IMR-90 (cell line): ENCODE measurements around the gene ZNF346. TPM values are rescaled to one million over a fixed set of nuclear protein-coding genes. Genes with fewer than 3 reads are reported as not detected.

Experiments
- ATAC-seq: fragments of 200-7000 bp; cut with Tn5 transposase; 2 replicates; pipeline ENCODE4 v1.9.1; 2020; ENCODE audit warnings: low read depth, mild to moderate bottlenecking, moderate library complexity
- BruUV-seq: library from RNA; stranded (reverse); fragments of 400-500 nt; replicated peaks from 2 replicates; lab custom pipeline; 2021; lab: Mats Ljungman, UMichigan
- CTCF ChIA-PET: fragments of 300-600 bp; formaldehyde crosslinking; extraction: SDS; loops from one replicate; lab custom pipeline; 2021; ENCODE audit warnings: antibody characterized with exemption; lab: Yijun Ruan, JAX
- POLR2A ChIA-PET: fragments of 300-600 bp; sonication (Branson Sonifier 250); formaldehyde crosslinking; loops from one replicate; lab custom pipeline; 2022; ENCODE audit warnings: antibody characterized with exemption; ENCODE audit not compliant: unreplicated experiment; lab: Charles Lee
- DNase-seq: peaks from one replicate; pipeline ENCODE4 v3.0.0; 2013
- H2AFZ ChIP-seq: replicated peaks from 2 replicates; pipeline ENCODE3; 2013; ENCODE audit warnings: low read length, mild to moderate bottlenecking; ENCODE audit not compliant: poor library complexity
- H2AK5ac ChIP-seq: 2 replicates; pipeline ENCODE4 v1.6.1; 2013; ENCODE audit warnings: low read depth, low read length, inconsistent platforms
- H2AK9ac ChIP-seq: replicated peaks from 2 replicates; pipeline ENCODE3; 2013; ENCODE audit warnings: mild to moderate bottlenecking, low read depth, low read length, moderate library complexity; ENCODE audit not compliant: poor library complexity
- H2BK120ac ChIP-seq: 2 replicates; pipeline ENCODE4 v1.6.1; 2013; ENCODE audit warnings: low read depth, low read length, inconsistent platforms
- H2BK15ac ChIP-seq: 3 replicates; pipeline ENCODE4 v1.6.1; 2013; ENCODE audit warnings: low read depth, low read length, inconsistent platforms
- H2BK20ac ChIP-seq: 2 replicates; pipeline ENCODE4 v1.6.1; 2013; ENCODE audit warnings: low read depth, mild to moderate bottlenecking, inconsistent platforms, low read length, moderate library complexity
- H2BK5ac ChIP-seq: 2 replicates; pipeline ENCODE4 v1.6.1; 2013; ENCODE audit warnings: mild to moderate bottlenecking, low read depth, low read length, inconsistent platforms; ENCODE audit not compliant: poor library complexity, severe bottlenecking
- H3K14ac ChIP-seq: replicated peaks from 2 replicates; pipeline ENCODE4 v1.6.1; 2013; ENCODE audit warnings: low read depth, low read length, inconsistent platforms
- H3K18ac ChIP-seq: 2 replicates; pipeline ENCODE4 v1.6.1; 2013; ENCODE audit warnings: low read depth, low read length, control low read depth
- H3K23ac ChIP-seq: 2 replicates; pipeline ENCODE4 v1.6.1; 2013; ENCODE audit warnings: low read depth, low read length, inconsistent platforms
- H3K27ac ChIP-seq: 2 replicates; pipeline ENCODE4 v1.5.1; 2013; ENCODE audit warnings: mild to moderate bottlenecking, control low read depth, low read length; ENCODE audit not compliant: insufficient read depth
- H3K27me3 ChIP-seq: 2 replicates; pipeline ENCODE4 v1.6.1; 2013; ENCODE audit warnings: low read length; ENCODE audit not compliant: control insufficient read depth, insufficient read depth
- H3K36me3 ChIP-seq: 2 replicates; pipeline ENCODE4 v1.6.1; 2013; ENCODE audit warnings: low read length, mixed read lengths; ENCODE audit not compliant: control insufficient read depth, insufficient read depth
- H3K4ac ChIP-seq: 2 replicates; pipeline ENCODE4 v1.6.1; 2013; ENCODE audit warnings: low read depth, low read length, inconsistent platforms
- H3K4me1 ChIP-seq: 2 replicates; pipeline ENCODE4 v1.6.1; 2013; ENCODE audit warnings: low read length, mixed read lengths; ENCODE audit not compliant: control insufficient read depth, insufficient read depth
- H3K4me2 ChIP-seq: 2 replicates; pipeline ENCODE4 v1.6.1; 2013; ENCODE audit warnings: low read depth, mild to moderate bottlenecking, control low read depth, low read length, moderate library complexity
- H3K4me3 ChIP-seq: 2 replicates; pipeline ENCODE4 v1.5.1; 2013; ENCODE audit warnings: low read depth, mild to moderate bottlenecking, control low read depth, low read length, moderate library complexity; ENCODE audit not compliant: insufficient read depth
- H3K56ac ChIP-seq: 2 replicates; pipeline ENCODE4 v1.6.1; 2013; ENCODE audit warnings: low read length, inconsistent platforms; ENCODE audit not compliant: insufficient read depth; ENCODE audit errors: extremely low read depth
- H3K79me1 ChIP-seq, 2 experiments: 2 replicates each; pipeline ENCODE4 v1.6.1; 2013; ENCODE audit warnings: low read length in 2 of 2, inconsistent platforms in 1 of 2, low read depth in 1 of 2
- H3K9ac ChIP-seq: 2 replicates; pipeline ENCODE4 v1.6.1; 2013; ENCODE audit warnings: low read depth, low read length, control low read depth
- H3K9me1 ChIP-seq: 2 replicates; pipeline ENCODE4 v1.6.1; 2013; ENCODE audit warnings: low read length, inconsistent platforms; ENCODE audit not compliant: insufficient read depth
- H3K9me3 ChIP-seq: 2 replicates; pipeline ENCODE4 v1.6.1; 2013; ENCODE audit warnings: low read length; ENCODE audit not compliant: control insufficient read depth, insufficient read depth
- H4K20me1 ChIP-seq: 2 replicates; pipeline ENCODE4 v1.6.1; 2013; ENCODE audit warnings: low read length, inconsistent platforms; ENCODE audit not compliant: insufficient read depth
- H4K5ac ChIP-seq: 2 replicates; pipeline ENCODE4 v1.6.1; 2013; ENCODE audit warnings: mild to moderate bottlenecking, low read depth, low read length, control low read depth
- H4K8ac ChIP-seq, 2 experiments: 2 replicates each; pipeline ENCODE4 v1.6.1; 2013; ENCODE audit warnings: low read depth in 2 of 2, low read length in 2 of 2, control low read depth in 1 of 2, inconsistent platforms in 1 of 2
- H4K91ac ChIP-seq: 2 replicates; pipeline ENCODE4 v1.6.1; 2013; ENCODE audit warnings: low read depth, low read length, inconsistent platforms; ENCODE audit not compliant: insufficient read depth
- CEBPB ChIP-seq: IDR thresholded peaks from 2 replicates; pipeline ENCODE4 v1.6.1; 2012; ENCODE audit warnings: low read depth, low read length, improper control_type of control experiment
- CHD1 ChIP-seq: IDR thresholded peaks from 2 replicates; pipeline ENCODE4 v1.6.1; 2012; ENCODE audit warnings: low read depth, low read length, improper control_type of control experiment
- CTCF ChIP-seq: conservative IDR thresholded peaks from 2 replicates; pipeline ENCODE4 v1.5.1; 2012; ENCODE audit warnings: mild to moderate bottlenecking, low read depth, low read length, improper control_type of control experiment
- ELK1 ChIP-seq: fragments of 150-350 bp; IDR thresholded peaks from 2 replicates; pipeline ENCODE4 v1.6.1; 2016; ENCODE audit warnings: low read depth, mild to moderate bottlenecking, low read length, moderate library complexity, borderline replicate concordance
- FOS ChIP-seq: fragments of 150-350 bp; IDR thresholded peaks from 2 replicates; pipeline ENCODE4 v1.6.1; 2016; ENCODE audit warnings: low read depth, low read length
- MAFK ChIP-seq: IDR thresholded peaks from 2 replicates; pipeline ENCODE4 v1.6.1; 2012; ENCODE audit warnings: low read depth, low read length, improper control_type of control experiment
- MAZ ChIP-seq: IDR thresholded peaks from 2 replicates; pipeline ENCODE4 v1.6.1; 2012; ENCODE audit warnings: low read depth, mild to moderate bottlenecking, low read length, improper control_type of control experiment, moderate library complexity, borderline replicate concordance
- MXI1 ChIP-seq: IDR thresholded peaks from 2 replicates; pipeline ENCODE4 v1.6.1; 2012; ENCODE audit warnings: low read depth, mild to moderate bottlenecking, low read length, moderate library complexity, borderline replicate concordance
- NFE2L2 ChIP-seq: fragments of 150-350 bp; IDR thresholded peaks from 2 replicates; pipeline ENCODE4 v1.6.1; 2016; ENCODE audit warnings: low read depth, mild to moderate bottlenecking, low read length
- POLR2A ChIP-seq: IDR thresholded peaks from 2 replicates; pipeline ENCODE4 v1.6.1; 2012; ENCODE audit warnings: mild to moderate bottlenecking, low read depth, low read length
- RAD21 ChIP-seq: IDR thresholded peaks from 2 replicates; pipeline ENCODE4 v1.6.1; 2012; ENCODE audit warnings: low read length, improper control_type of control experiment
- RCOR1 ChIP-seq: IDR thresholded peaks from 2 replicates; pipeline ENCODE4 v1.6.1; 2012; ENCODE audit warnings: mild to moderate bottlenecking, low read length, improper control_type of control experiment; ENCODE audit not compliant: insufficient replicate concordance
- RFX5 ChIP-seq: IDR thresholded peaks from 2 replicates; pipeline ENCODE4 v1.8.0; 2012; ENCODE audit warnings: low read depth, mild to moderate bottlenecking, low read length, moderate library complexity
- SMC3 ChIP-seq: fragments of 150-350 bp; IDR thresholded peaks from 2 replicates; pipeline ENCODE4 v1.6.1; 2016; ENCODE audit warnings: low read depth, mild to moderate bottlenecking, antibody characterized with exemption, low read length, moderate library complexity
- USF2 ChIP-seq: fragments of 150-350 bp; IDR thresholded peaks from 2 replicates; pipeline ENCODE4 v1.6.1; 2017; ENCODE audit warnings: mild to moderate bottlenecking, antibody characterized with exemption, low read length, low read depth
- WGBS, 2 experiments: methylation state at CpG; one replicate each; pipeline versions ENCODE4 v1.1.5 to v1.1.7; 2013; ENCODE audit warnings: missing lambda C conversion rate in 2 of 2; ENCODE audit not compliant: insufficient read length in 1 of 2; ENCODE audit errors: extremely low coverage in 2 of 2; 5-methylcytosine and 5-hydroxymethylcytosine counted together
- dilution Hi-C: fragments of 300-500 bp; cut with HindIII; formaldehyde crosslinking; loops from one replicate; pipeline ENCODE4 v1.14.3; 2018; ENCODE audit warnings: low sequenced_read_pairs; ENCODE audit not compliant: unreplicated experiment
- in situ Hi-C: fragments of 300-500 bp; cut with MboI; formaldehyde crosslinking; loops from 3 replicates; pipeline ENCODE4 v1.14.3; 2019; ENCODE audit warnings: low sequenced_read_pairs, inconsistent platforms, mixed read lengths
- intact Hi-C: fragments of 100-400 bp; cut with micrococcal nuclease; formaldehyde crosslinking; loops from 2 replicates; pipeline ENCODE4 v1.10.0; 2022
- polyA plus RNA-seq, 3 experiments: library from polyadenylated mRNA; depleted of rRNA; stranded (reverse); fragments of >200 nt; gene quantifications; 2 replicates each; pipeline ENCODE4 v1.2.3, GENCODE V29; 2012; ENCODE audit warnings: low replicate concordance in 1 of 3
- total RNA-seq: library from RNA; depleted of rRNA; stranded (reverse); fragments of >200 nt; gene quantifications from 2 replicates; pipeline ENCODE4 v1.2.3, GENCODE V29; 2012

The ZNF346 gene
- total and polyA plus RNA-seq, 2 of the 4 experiments (the other 2 are of a cell fraction): 15.1 to 17.0 TPM

GRCh38 chr5:177122566-177122965 is 100.1 kb downstream of the ZNF346 start:
- Histone ChIP-seq H2AK5ac (no peak overlapping the region), H3K36me3 (no peaks in the 10 kb centered on the region), H3K4ac (no peak overlapping the region), H3K18ac (no peak overlapping the region), H3K27me3 (no peaks in the 10 kb centered on the region), H2BK15ac (no peak overlapping the region), H3K4me3 (no peak overlapping the region), H4K8ac (no peak overlapping the region), H4K91ac (no peak overlapping the region), H2BK5ac (no peak overlapping the region), H2BK120ac (no peak overlapping the region), H3K27ac (no peak overlapping the region), H2BK20ac (no peak overlapping the region), H3K9me1 (no peaks in the 10 kb centered on the region; the same call in 1 of the 2 replicates), H4K20me1 (no peaks in the 10 kb centered on the region), H3K4me1 (no peaks in the 10 kb centered on the region), H3K23ac (no peak overlapping the region), H3K9me3 (no peaks in the 10 kb centered on the region), H2AK9ac (no peak overlapping the region), H3K4me2 (no peak overlapping the region), H2AFZ (no peak overlapping the region), H3K14ac (no peak overlapping the region), H3K9ac (no peak overlapping the region), H3K79me1 (no peaks in the 10 kb centered on the region), H3K56ac (no peak overlapping the region), H4K5ac (no peak overlapping the region)
- ChIA-PET POLR2A (no interaction called here), CTCF (no interaction called here)
- BruUV-seq: no TSS peak
- intact Hi-C loops: no loop called here
- WGBS, 2 experiments: 72% methylated on average over 4 of the region's 5 CpGs; no CpG with 5 or more reads in 1 of the 2 experiments
- in situ Hi-C loops: no loop called here
- no peak for DNase-seq
- no peak for ATAC-seq
- no peak for TF ChIP-seq CHD1
- TF ChIP-seq RCOR1: no peak
- no peak for TF ChIP-seq ELK1
- no peak for TF ChIP-seq MAFK
- TF ChIP-seq NFE2L2: no peak
- no peak for TF ChIP-seq MAZ
- no peak for TF ChIP-seq SMC3
- no peak for TF ChIP-seq FOS
- TF ChIP-seq USF2: no peak
- TF ChIP-seq RAD21: no peak
- TF ChIP-seq MXI1: no peak
- TF ChIP-seq RFX5: no peak
- TF ChIP-seq CEBPB: no peak
- no peak for TF ChIP-seq POLR2A
- no peak for TF ChIP-seq CTCF
- dilution Hi-C loops: no loop called here
